BJ (cell line): ENCODE measurements around the gene INPP5A. TPM values are rescaled to one million over a fixed set of nuclear protein-coding genes. Genes with fewer than 3 reads are reported as not detected.
"Not testable (repeated sequence)": the region's sequence is repeated elsewhere in the genome, so short reads cannot be mapped to it uniquely, and the experiment has no call there.

Source experiments
- CTCF ChIA-PET: fragments of 350-600 bp; formaldehyde crosslinking; extraction: SDS; loops from one replicate; lab custom pipeline; 2021; ENCODE audit warnings: antibody characterized with exemption, inconsistent platforms; lab: Yijun Ruan, JAX
- POLR2A ChIA-PET: fragments of 300-600 bp; sonication (Branson Sonifier 250); formaldehyde crosslinking; extraction: SDS; loops from one replicate; lab custom pipeline; 2021; ENCODE audit warnings: antibody characterized with exemption; lab: Charles Lee
- DNase-seq: peaks from one replicate; pipeline ENCODE4 v3.0.0-alpha.2; 2011; ENCODE audit warnings: low read depth
- H3K27me3 ChIP-seq: 2 replicates; pipeline ENCODE4 v1.6.0; 2011; ENCODE audit warnings: low read length; ENCODE audit not compliant: control insufficient read depth, insufficient read depth
- H3K36me3 ChIP-seq: 2 replicates; pipeline ENCODE4 v1.5.1; 2011; ENCODE audit warnings: low read length; ENCODE audit not compliant: control insufficient read depth, insufficient read depth
- H3K4me3 ChIP-seq: 2 replicates; pipeline ENCODE4 v1.5.1; 2011; ENCODE audit warnings: low read depth, mild to moderate bottlenecking, control low read depth, low read length
- polyA plus RNA-seq: library from polyadenylated mRNA; depleted of rRNA; stranded (reverse); fragments of >200 nt; gene quantifications from 2 replicates; pipeline ENCODE4 v1.2.3, GENCODE V29; 2011
- TF ChIP-seq, protein P1 (sequence below): IDR thresholded peaks from 2 replicates; pipeline ENCODE4 v1.5.1; 2011; ENCODE audit warnings: low read depth, mild to moderate bottlenecking, control low read depth, inconsistent platforms, low read length, moderate library complexity; ENCODE audit not compliant: insufficient read depth

The INPP5A gene
- polyA plus RNA-seq, 1 experiment = 60.1 TPM

DNA sequence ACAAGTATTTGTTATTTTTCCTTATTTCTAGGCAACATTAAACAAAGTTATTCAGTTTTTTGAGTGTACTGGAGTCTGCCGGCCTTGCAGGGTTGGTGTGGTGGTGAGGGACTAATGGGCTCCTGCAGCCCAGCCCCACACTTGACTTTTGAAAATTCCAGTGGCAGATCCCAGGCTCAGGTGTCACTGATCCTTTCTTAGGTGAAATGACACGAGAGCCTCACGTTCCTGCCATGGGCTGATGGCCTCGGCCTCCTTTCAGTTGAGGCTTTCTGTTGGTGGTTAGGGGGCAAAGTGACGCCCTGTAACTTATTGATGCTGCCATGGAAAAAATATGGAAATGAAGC is 130.4 kb downstream of the INPP5A start:
- DNase-seq = no peak
- TF ChIP-seq, protein P1, sequence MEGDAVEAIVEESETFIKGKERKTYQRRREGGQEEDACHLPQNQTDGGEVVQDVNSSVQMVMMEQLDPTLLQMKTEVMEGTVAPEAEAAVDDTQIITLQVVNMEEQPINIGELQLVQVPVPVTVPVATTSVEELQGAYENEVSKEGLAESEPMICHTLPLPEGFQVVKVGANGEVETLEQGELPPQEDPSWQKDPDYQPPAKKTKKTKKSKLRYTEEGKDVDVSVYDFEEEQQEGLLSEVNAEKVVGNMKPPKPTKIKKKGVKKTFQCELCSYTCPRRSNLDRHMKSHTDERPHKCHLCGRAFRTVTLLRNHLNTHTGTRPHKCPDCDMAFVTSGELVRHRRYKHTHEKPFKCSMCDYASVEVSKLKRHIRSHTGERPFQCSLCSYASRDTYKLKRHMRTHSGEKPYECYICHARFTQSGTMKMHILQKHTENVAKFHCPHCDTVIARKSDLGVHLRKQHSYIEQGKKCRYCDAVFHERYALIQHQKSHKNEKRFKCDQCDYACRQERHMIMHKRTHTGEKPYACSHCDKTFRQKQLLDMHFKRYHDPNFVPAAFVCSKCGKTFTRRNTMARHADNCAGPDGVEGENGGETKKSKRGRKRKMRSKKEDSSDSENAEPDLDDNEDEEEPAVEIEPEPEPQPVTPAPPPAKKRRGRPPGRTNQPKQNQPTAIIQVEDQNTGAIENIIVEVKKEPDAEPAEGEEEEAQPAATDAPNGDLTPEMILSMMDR = no peak
- ChIA-PET CTCF (no interaction called here), POLR2A (no interaction called here)
- H3K36me3 ChIP-seq = peaks cover 2% of the 10 kb centered on the region; the same call in 1 of the 2 replicates
- no peak overlapping the region for H3K4me3 ChIP-seq
- no peaks in the 10 kb centered on the region for H3K27me3 ChIP-seq

DNA sequence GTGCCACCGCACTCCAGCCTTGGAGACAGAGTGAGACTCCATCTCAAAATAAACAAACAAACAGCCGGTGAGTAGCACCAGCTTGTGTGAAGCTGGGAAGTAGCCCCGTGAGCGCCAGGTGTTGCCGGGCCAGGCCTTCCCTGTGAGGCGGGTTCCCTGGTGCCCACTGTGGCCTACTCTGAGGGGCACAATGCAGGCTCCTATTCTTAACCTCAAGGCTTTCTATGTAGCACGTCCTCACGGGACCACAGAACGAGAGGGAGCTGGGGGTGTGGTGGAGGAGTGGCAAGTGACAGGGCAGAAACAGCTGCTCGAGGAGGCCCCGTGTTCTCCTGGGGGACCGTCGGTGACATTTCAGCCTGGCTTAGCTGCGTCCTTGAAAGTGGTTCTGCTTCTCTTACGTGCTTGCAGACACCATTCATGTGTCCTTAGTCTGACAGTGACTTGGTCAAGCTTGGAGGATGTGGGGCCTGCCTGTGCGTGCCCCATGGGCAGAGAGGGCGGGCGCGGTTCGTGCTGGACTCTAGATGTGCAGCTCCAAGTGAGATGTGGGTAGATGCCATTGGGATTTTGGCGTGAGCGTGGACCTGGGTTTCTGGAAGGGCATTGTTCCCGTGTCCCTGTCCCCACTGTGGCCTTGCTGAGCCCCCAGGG is 131.7 kb downstream of the INPP5A start:
- no peak for DNase-seq
- ChIA-PET POLR2A (no interaction called here), CTCF (interaction anchor here (0.8 to 1.3 kb wide), 2 partner anchors 11 to 14 kb away, joined by 3 read pairs; no protein-coding TSS in a partner anchor)
- Histone ChIP-seq H3K4me3 (no peak overlapping the region), H3K36me3 (peaks cover 2% of the 10 kb centered on the region; the same call in 1 of the 2 replicates), H3K27me3 (no peaks in the 10 kb centered on the region)
- TF ChIP-seq, protein P1 = no peak

DNA sequence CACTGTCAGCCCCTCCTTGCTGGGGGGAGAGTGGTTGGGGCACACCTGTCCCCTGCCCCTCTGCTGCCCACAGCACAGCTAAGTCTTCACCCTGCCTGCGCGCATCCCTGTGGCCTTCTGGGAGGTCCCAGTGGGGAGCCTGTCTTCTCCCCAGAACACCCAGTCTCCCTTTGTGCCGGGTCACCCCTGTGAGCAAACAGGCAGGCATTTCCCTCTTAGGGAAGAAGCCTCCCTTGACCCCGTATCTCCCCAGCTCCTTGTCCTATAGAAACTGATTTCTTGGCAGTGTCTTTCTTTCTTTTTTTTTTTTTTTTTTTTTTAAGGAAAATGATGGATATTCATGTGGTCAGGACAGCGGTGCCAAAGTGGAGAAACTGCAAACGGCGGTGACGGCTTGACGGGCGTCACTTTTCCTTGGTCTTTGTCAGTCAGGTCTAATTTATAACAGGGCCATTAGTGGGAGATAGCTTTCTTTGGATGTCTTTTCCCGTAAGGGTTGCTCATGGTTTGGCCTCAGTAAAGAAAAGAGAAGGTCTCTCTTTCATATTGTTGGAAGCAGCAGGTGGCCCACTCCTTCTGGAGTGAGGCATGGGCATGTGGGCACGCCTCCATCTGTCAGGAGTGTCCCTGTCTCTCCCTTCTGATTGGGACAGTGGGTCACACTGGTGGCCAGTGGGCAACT is 133.1 kb downstream of the INPP5A start:
- no peak for DNase-seq
- TF ChIP-seq, protein P1 = no peak
- ChIA-PET CTCF (interaction anchor here (1.3 kb wide), 1 partner anchor 452 kb away, joined by 3 read pairs; no protein-coding TSS in a partner anchor), POLR2A (interaction anchor here (0.7 kb wide), 1 partner anchor 219 kb away, joined by 16 read pairs; no protein-coding TSS in a partner anchor)
- Histone ChIP-seq H3K4me3 (no peak overlapping the region), H3K27me3 (no peaks in the 10 kb centered on the region), H3K36me3 (peaks cover 2% of the 10 kb centered on the region; the same call in 1 of the 2 replicates)

DNA sequence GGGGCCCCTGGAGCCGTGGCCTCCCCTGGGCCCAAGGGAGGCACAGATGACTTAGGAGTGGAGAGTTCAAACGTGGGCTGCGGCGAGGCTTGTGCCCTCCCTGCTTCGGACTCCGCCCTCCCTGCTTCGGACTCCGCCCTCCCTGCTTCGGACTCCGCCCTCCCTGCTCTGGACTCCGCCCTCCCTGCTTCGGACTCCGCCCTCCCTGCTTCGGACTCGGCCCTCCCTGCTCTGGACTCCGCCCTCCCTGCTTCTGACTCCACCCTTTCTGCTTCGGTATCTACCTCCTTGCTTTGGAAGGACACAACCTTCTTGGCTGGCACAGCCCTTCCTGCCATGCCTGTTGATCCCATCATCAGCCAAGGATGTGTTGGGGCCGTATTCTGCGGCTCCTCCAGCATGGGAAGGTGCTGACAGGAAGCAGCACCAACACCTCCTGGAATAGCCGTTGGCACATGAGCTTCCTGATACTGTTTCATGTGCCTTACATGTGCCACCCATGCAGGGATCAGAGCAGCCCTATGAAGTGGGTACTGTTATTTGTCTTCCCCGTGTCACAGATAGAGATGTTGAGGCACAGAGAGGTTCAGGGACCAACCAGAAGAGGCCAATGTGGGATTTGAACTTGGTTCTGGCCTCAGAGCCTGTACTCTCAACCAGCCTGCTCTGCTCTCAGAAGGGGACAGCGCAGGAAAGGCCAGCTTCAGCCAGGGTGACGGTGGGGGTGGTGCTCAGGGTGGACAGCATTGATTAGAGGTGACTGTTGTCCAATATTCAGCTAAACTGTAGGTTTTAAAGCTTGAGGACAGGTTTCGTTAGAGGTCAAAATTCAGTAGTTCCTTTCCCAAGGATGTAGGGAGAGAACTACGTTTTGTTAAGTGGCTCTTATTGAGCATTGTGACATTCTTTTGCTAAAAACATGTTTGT is 133.9 kb downstream of the INPP5A start:
- no peaks in the 10 kb centered on the region for H3K27me3 ChIP-seq
- peaks cover 2% of the 10 kb centered on the region; the same call in 1 of the 2 replicates for H3K36me3 ChIP-seq
- POLR2A ChIA-PET = interaction anchor here (0.7 kb wide), 1 partner anchor 220 kb away, joined by 16 read pairs; no protein-coding TSS in a partner anchor
- TF ChIP-seq, protein P1 = no peak
- CTCF ChIA-PET = interaction anchor here (1.3 kb wide), 1 partner anchor 452 kb away, joined by 3 read pairs; no protein-coding TSS in a partner anchor
- H3K4me3 ChIP-seq = no peak overlapping the region
- no peak for DNase-seq

DNA sequence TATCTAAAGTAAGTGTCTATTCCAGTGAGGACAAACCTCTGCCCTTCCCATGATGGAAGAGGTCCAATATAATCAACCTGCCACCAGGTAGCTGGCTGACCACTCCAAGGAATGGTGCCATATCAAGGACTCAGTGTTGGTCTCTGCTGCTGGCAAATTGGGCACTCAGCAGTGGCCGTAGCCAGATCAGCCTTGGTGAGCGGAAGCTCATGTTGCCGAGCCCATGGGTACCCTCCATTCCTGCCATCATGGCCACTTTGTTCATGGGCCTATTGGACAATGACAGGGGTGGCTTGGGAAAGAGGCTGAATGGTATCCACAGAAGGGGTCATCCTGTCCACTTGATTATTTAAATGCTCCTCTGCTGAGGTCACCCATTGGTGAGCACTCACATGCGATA is 136.2 kb downstream of the INPP5A start:
- H3K4me3 ChIP-seq, POLR2A ChIA-PET, CTCF ChIA-PET, H3K36me3 ChIP-seq, DNase-seq, H3K27me3 ChIP-seq: not testable (repeated sequence)
